ENCODE measurements around the gene MAD1L1. TPM values are rescaled to one million over a fixed set of nuclear protein-coding genes. Genes with fewer than 3 reads are reported as not detected.

The MAD1L1 gene
- total and polyA plus RNA-seq, 2 of the 8 experiments (the other 6 are each of a cell fraction or from before 2014, with no cell fraction given), result 40.4 to 44.6 TPM

DNA sequence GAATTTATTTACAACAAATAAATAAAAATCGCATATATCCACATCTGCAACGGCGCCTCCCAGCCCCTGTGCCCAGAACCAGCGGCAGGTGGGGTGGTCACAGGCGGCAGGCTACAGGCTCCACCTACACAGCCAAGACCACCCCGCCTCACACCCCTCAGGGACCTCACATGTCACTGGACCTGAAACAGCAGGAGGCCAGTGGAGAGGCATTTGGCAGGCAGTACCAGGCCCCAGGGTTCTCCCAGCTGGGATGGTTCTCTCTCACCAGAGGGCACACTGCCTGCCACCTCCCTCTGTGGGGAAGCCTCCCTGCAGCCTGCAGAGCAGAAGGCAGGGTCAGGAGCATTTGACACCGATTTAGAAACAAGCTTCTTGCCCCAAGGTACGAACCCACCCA is 81.5 kb downstream of the MAD1L1 start:
- Histone ChIP-seq H4K5ac (ENCODE audit: insufficient read length, low read depth, low read length) (no peak overlapping the region), H3K23ac (ENCODE audit: insufficient read length) (no peak overlapping the region), H2BK15ac (ENCODE audit: low read length) (no peak overlapping the region), H3K36me3 (ENCODE audit: control insufficient read depth in 2 of 4, insufficient read depth in 4 of 4, low read length in 3 of 4) (peaks cover 0 to 2% (median under 1%) of the 10 kb centered on the region in 4 experiments; a peak in 3 of 8 replicates), H2AFZ (ENCODE audit: low read length) (no peak overlapping the region), H3K9ac (replicated peaks in 1 of 4; ENCODE audit: extremely low read depth in 1 of 4, low read depth in 3 of 4, low read length in 3 of 4) (no peak overlapping the region), H2BK120ac (replicated peaks; ENCODE audit: low read depth, low read length) (no peak overlapping the region), H3K14ac (ENCODE audit: insufficient read length) (no peak overlapping the region), H3K9me3 (ENCODE audit: insufficient read depth in 2 of 2, low read depth in 1 of 2, low read length in 1 of 2) (no peaks in the 10 kb centered on the region), H2BK5ac (ENCODE audit: low read depth, low read length) (no peak overlapping the region; the same call in 1 of the 2 replicates), H4K8ac (ENCODE audit: extremely low read depth, insufficient read depth, low read length) (no peak overlapping the region), H2AK5ac (ENCODE audit: low read depth, low read length) (no peak overlapping the region), H2BK20ac (ENCODE audit: low read length) (no peak overlapping the region), H3K18ac (ENCODE audit: extremely low read depth, low read length) (no peak overlapping the region), H3K4me3 (ENCODE audit: extremely low read depth in 1 of 4, insufficient read depth in 2 of 4, low read depth in 3 of 4, low read length in 4 of 4) (no peak overlapping the region), H4K20me1 (replicated peaks in 1 of 2; ENCODE audit: control insufficient read depth in 1 of 2, insufficient read depth in 2 of 2, low read length in 2 of 2) (peaks cover 5 to 10% of the 10 kb centered on the region in 2 experiments), H3K27me3 (replicated peaks in 1 of 4; ENCODE audit: control insufficient read depth in 3 of 4, extremely low read depth in 1 of 4, insufficient read depth in 3 of 4, low read length in 3 of 4) (no peaks in the 10 kb centered on the region), H3K79me1 (ENCODE audit: low read depth, low read length) (peaks cover 8% of the 10 kb centered on the region), H3K56ac (replicated peaks; ENCODE audit: insufficient read length, low read depth, low read length) (no peak overlapping the region), H3K4ac (replicated peaks; ENCODE audit: insufficient read length, low read depth, low read length) (no peak overlapping the region), H3K23me2 (ENCODE audit: low read depth, low read length) (no peaks in the 10 kb centered on the region), H4K91ac (replicated peaks; ENCODE audit: insufficient read length, low read length) (no peak overlapping the region), H3K4me1 (replicated peaks in 1 of 4; ENCODE audit: control insufficient read depth in 3 of 4, insufficient read depth in 4 of 4, low read length in 3 of 4) (no peaks in the 10 kb centered on the region; a peak in 1 of 7 replicates), H3K27ac (ENCODE audit: low read depth, low read length) (no peak overlapping the region), H3K79me2 (ENCODE audit: control insufficient read depth in 1 of 2, insufficient read depth in 2 of 2, low read length in 2 of 2) (peaks cover 0 to 4% of the 10 kb centered on the region in 2 experiments; a peak in 1 of 4 replicates), H3K4me2 (ENCODE audit: insufficient read depth in 1 of 2, low read depth in 2 of 2, low read length in 2 of 2) (no peak overlapping the region), H2BK12ac (ENCODE audit: low read depth, low read length) (no peak overlapping the region)
- ChIA-PET POLR2A (ENCODE audit: partially characterized antibody) (interaction anchor here (1.0 kb wide), 1 partner anchor 81 kb away, joined by 3 read pairs; the partner anchor contains the start of gene MAD1L1), CTCF (ENCODE audit: partially characterized antibody) (interaction anchor here (0.9 to 1.7 kb wide), 4 partner anchors 47 to 113 kb away, joined by 3 to 5 read pairs (median 4); no protein-coding TSS in a partner anchor)
- 88% methylated on average over 8 of the region's 8 CpGs; no CpG with 5 or more reads in 1 of the 2 experiments for WGBS, 2 experiments (ENCODE audit: extremely low coverage in 1 of 2, insufficient coverage in 1 of 2, insufficient read length in 1 of 2, insufficient replicate concordance in 2 of 2, low coverage in 1 of 2, low lambda C conversion rate in 2 of 2, missing lambda C conversion rate in 1 of 2)
- FAIRE-seq, result no peak
- DNase-seq (ENCODE audit: low read depth in 1 of 2, low spot score in 2 of 2), result no peak
- TF ChIP-seq POU5F1 (IDR thresholded peaks at IDR 0.05; ENCODE audit: low read depth, low read length) (no peak), NANOG (IDR thresholded peaks at IDR 0.05; ENCODE audit: insufficient read depth, low read depth, low read length, poor library complexity, severe bottlenecking) (no peak)
